Esophagus squamous epithelium (tissue), 5 donors: ENCODE data around the gene SNED1. TPM values are rescaled to one million over a fixed set of nuclear protein-coding genes. Genes with fewer than 3 reads are reported as not detected.

Source experiments
- DNase-seq: peaks from one replicate; lab custom pipeline; 2025; lab: John Stamatoyannopoulos, UW
- H3K27ac ChIP-seq, 4 donors: fragments of 200-600 bp; sonication (generic); one replicate each; pipeline ENCODE4 v1.5.1; 2016 to 2019; ENCODE audit warnings: mild to moderate bottlenecking in 1 of 4
- H3K27me3 ChIP-seq, 4 donors: fragments of 200-600 bp; sonication (generic); 1 replicate in 3 of 4; 2 replicates in 1 of 4; pipeline versions ENCODE4 v1.5.1 to v1.6.0; 2017 to 2021; ENCODE audit warnings: antibody characterized with exemption in 1 of 4
- H3K36me3 ChIP-seq, 3 donors: fragments of 200-600 bp; sonication (generic); one replicate each; pipeline ENCODE4 v1.5.1; 2016 to 2019
- H3K4me1 ChIP-seq, 3 donors: fragments of 200-600 bp; sonication (generic); one replicate each; pipeline ENCODE4 v1.5.1; 2017 to 2019
- H3K4me3 ChIP-seq, 4 donors: fragments of 200-600 bp; sonication (generic); 1 replicate in 3 of 4; 2 replicates in 1 of 4; pipeline ENCODE4 v1.5.1; 2016 to 2019; ENCODE audit warnings: mild to moderate bottlenecking in 2 of 4, moderate library complexity in 1 of 4
- H3K9me3 ChIP-seq, 3 donors: fragments of 200-600 bp; sonication (generic); one replicate each; pipeline ENCODE4 v1.5.1; 2016 to 2019
- POLR2A ChIP-seq, 4 donors: fragments of 450-650 bp; IDR thresholded peaks; one replicate each; pipeline ENCODE4 v1.6.1; 2017; ENCODE audit warnings: antibody characterized with exemption in 4 of 4, mild to moderate bottlenecking in 4 of 4, moderate library complexity in 3 of 4
- WGBS, 2 donors: methylation state at CpG; one replicate each; pipeline ENCODE4 v1.1.5; 2018; 5-methylcytosine and 5-hydroxymethylcytosine counted together
- intact Hi-C: fragments of 100-400 bp; cut with DNase I; formaldehyde crosslinking; loops from one replicate; pipeline ENCODE4 v1.15.0; 2022
- total RNA-seq, 4 donors: library from RNA; depleted of rRNA; stranded (reverse); fragments of >200 nt; gene quantifications; one replicate each; pipeline ENCODE4 v1.1.0, GENCODE V29; 2016
- TF ChIP-seq, protein P1 (sequence below), 6 experiments: fragments of 450-650 bp in 4 of 6; fragments of 200-600 bp in 2 of 6; sonication (generic) in 2 of 6; IDR thresholded peaks; one replicate each; pipeline ENCODE4 v1.5.1; 2016 to 2019; ENCODE audit warnings: antibody characterized with exemption in 6 of 6, mild to moderate bottlenecking in 4 of 6, moderate library complexity in 4 of 6
- donor health status: DM: yes; HTN: yes; CAD: no.

The SNED1 gene
- total RNA-seq, 4 donors from 2014 or later: 3.3 to 13.9 (median 4.8) TPM

DNA sequence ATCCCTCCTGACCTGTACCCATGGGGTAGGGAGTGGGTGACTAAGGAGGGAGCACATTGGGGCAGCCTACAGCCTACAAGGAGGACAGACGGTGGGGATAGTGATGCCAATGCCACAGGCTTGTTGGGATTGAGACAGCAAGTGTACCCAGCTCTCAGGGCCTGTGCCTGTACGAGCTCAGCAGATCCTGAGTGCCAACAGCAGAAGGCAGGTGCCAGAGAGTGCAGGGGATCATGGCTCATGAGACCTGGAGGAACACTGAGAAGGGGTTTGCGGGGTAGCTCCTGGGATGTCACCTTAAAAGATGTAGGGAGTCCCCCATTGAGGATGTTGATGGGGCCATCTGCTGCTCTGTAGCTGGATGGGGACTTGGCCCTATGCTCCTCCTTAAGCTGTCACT is 10.3 kb upstream of the SNED1 start:
- DNase-seq: no peak
- no peaks in the 10 kb centered on the region for H3K36me3 ChIP-seq
- H3K27me3 ChIP-seq: peaks cover 0 to 20% (median 0%) of the 10 kb centered on the region in 4 donors
- intact Hi-C loops: no loop called here
- 77 to 81% methylated on average over 3 of the region's 3 CpGs for WGBS, 2 donors
- peaks cover 20 to 68% (median 46%) of the 10 kb centered on the region in 3 donors for H3K4me1 ChIP-seq
- TF ChIP-seq, protein P1, sequence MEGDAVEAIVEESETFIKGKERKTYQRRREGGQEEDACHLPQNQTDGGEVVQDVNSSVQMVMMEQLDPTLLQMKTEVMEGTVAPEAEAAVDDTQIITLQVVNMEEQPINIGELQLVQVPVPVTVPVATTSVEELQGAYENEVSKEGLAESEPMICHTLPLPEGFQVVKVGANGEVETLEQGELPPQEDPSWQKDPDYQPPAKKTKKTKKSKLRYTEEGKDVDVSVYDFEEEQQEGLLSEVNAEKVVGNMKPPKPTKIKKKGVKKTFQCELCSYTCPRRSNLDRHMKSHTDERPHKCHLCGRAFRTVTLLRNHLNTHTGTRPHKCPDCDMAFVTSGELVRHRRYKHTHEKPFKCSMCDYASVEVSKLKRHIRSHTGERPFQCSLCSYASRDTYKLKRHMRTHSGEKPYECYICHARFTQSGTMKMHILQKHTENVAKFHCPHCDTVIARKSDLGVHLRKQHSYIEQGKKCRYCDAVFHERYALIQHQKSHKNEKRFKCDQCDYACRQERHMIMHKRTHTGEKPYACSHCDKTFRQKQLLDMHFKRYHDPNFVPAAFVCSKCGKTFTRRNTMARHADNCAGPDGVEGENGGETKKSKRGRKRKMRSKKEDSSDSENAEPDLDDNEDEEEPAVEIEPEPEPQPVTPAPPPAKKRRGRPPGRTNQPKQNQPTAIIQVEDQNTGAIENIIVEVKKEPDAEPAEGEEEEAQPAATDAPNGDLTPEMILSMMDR (IDR thresholded peaks at IDR 0.05): no peak
- no peak for TF ChIP-seq POLR2A (IDR thresholded peaks at IDR 0.05)
- peaks cover 0 to 9% (median 0%) of the 10 kb centered on the region in 3 donors for H3K9me3 ChIP-seq
- H3K4me3 ChIP-seq: no peak overlapping the region
- H3K27ac ChIP-seq: peak overlapping the region in 1 of 4 donors; percentile 25

DNA sequence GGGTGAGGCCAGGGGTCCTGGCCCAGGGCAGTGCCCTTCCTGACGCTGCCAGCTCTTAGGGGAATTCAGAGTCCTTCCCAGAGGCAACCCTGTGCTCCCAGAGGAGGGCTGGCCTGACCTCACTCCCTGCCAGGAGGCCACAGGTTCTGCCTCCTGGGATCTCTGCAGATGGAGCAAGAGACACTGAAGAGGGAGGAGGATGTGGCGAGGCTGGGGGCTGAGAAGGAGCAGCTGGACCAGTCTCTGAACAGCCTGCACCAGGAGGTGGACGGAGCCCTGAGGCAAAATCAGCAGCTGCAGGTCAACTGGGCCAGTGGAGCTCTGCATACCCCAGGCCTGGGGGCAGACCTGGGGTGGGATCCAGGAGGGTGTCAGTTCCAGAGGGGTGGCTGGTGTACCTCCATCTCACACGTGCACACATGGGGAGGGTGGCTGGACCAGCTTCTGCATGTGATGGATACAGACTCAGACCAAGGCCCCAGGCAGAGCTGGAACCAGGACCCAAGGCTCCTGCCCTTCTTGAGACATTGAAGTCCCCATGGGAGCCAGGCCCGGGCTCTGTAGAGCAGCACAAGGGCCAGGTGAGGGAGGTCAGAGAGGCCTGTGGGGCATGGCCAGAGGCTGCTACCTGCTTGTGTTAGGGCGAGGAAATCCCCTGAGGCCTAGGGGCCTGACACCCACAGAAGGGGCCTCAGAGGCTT is 9.7 kb upstream of the SNED1 start:
- WGBS, 2 donors: 80 to 89% methylated on average over 1 to 3 of the region's 6 CpGs
- no peak overlapping the region for H3K27ac ChIP-seq
- intact Hi-C loops: no loop called here

DNA sequence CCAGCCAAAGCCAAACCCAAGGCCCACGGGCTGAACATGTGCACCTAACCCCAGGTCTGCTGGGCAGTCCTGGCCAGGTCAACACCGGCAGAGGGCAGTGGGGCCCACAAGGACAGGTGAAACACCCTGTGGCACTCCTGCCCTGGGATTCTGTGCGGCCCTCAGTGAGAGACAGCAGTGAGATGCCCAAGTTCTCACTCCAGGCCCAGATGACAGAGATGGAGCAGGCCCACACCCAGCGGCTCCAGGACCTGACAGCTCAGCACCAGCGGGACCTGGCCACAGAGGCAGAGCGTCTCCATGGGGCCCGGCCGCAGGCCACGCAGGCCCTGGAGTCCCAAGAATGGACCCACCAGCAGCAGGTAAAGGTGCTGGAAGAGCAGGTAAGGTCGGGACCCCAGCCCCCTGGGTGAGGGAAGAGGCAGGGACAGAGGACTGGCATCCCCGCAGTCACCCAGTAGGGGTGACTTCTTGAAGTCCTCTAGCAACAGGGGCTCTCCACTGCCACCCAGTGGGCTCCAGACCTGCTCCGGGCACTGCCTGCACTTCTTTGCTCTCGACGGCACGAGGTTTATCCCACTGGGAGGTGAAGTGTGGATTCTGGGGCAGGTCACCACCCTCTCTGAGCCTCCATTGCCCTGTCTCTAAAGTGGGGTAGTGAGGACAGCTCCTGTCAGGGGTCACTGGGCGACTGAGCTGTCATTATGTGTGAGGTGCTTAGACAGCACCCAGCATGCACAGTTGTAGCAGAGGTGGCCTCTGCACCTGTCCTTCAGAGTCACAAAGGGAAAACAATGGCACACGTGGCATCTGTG is 8.8 kb upstream of the SNED1 start:
- H3K36me3 ChIP-seq: no peaks in the 10 kb centered on the region
- DNase-seq: no peak
- intact Hi-C loops: no loop called here
- peaks cover 0 to 9% (median 0%) of the 10 kb centered on the region in 3 donors for H3K9me3 ChIP-seq
- WGBS, 2 donors: 73 to 76% methylated on average over 3 to 6 of the region's 17 CpGs
- TF ChIP-seq POLR2A (IDR thresholded peaks at IDR 0.05): no peak
- TF ChIP-seq, protein P1 (IDR thresholded peaks at IDR 0.05): peak in 4 of 6 experiments; percentile 10 to 52 (median 22)
- H3K27ac ChIP-seq: peak overlapping the region in 1 of 4 donors; percentile 40
- no peak overlapping the region for H3K4me3 ChIP-seq
- peaks cover 20 to 72% (median 52%) of the 10 kb centered on the region in 3 donors for H3K4me1 ChIP-seq
- peaks cover 0 to 11% (median 0%) of the 10 kb centered on the region in 4 donors for H3K27me3 ChIP-seq

More for the DNA sequence above, 9.7 kb upstream of the SNED1 start:
- Histone ChIP-seq H3K9me3 (peaks cover 0 to 9% (median 0%) of the 10 kb centered on the region in 3 donors), H3K27me3 (peaks cover 0 to 14% (median 0%) of the 10 kb centered on the region in 4 donors), H3K4me3 (no peak overlapping the region), H3K4me1 (peaks cover 20 to 66% (median 46%) of the 10 kb centered on the region in 3 donors), H3K36me3 (no peaks in the 10 kb centered on the region)
- DNase-seq: no peak
- TF ChIP-seq POLR2A (IDR thresholded peaks at IDR 0.05): no peak
- TF ChIP-seq, protein P1 (IDR thresholded peaks at IDR 0.05): no peak

- Histone ChIP-seq H3K36me3 (no peaks in the 10 kb centered on the region), H3K27ac (peak overlapping the region in 1 of 4 donors; percentile 40), H3K4me3 (no peak overlapping the region), H3K9me3 (peaks cover 0 to 9% (median 0%) of the 10 kb centered on the region in 3 donors), H3K4me1 (peaks cover 20 to 77% (median 52%) of the 10 kb centered on the region in 3 donors), H3K27me3 (peaks cover 0 to 11% (median 0%) of the 10 kb centered on the region in 4 donors)
- no peak for TF ChIP-seq POLR2A (IDR thresholded peaks at IDR 0.05)
- TF ChIP-seq, protein P1 (IDR thresholded peaks at IDR 0.05): no peak
- no peak for DNase-seq
- WGBS, 2 donors: 56 to 61% methylated on average over 2 of the region's 2 CpGs
- intact Hi-C loops: no loop called here
These were observed 8.2 kb upstream of the SNED1 start for GRCh38 chr2:240990266-240990529.
